HG03159 (cell line): ENCODE data around the gene FETUB.
"Not testable (repeated sequence)": the region's sequence is repeated elsewhere in the genome, so short reads cannot be mapped to it uniquely, and the experiment has no call there.

Experiments used
- ATAC-seq: cut with Tn5 transposase; IDR thresholded peaks from one replicate; pipeline ENCODE4 v1.9.1; 2021; ENCODE audit warnings: mild to moderate bottlenecking, moderate library complexity; ENCODE audit not compliant: unreplicated experiment

The FETUB gene

GRCh38 chr3:186630950-186631641, 9.1 kb upstream of the FETUB start:
- no peak for ATAC-seq

- ATAC-seq: no peak
These were observed 6.7 kb upstream of the FETUB start for GRCh38 chr3:186633481-186633880.

DNA sequence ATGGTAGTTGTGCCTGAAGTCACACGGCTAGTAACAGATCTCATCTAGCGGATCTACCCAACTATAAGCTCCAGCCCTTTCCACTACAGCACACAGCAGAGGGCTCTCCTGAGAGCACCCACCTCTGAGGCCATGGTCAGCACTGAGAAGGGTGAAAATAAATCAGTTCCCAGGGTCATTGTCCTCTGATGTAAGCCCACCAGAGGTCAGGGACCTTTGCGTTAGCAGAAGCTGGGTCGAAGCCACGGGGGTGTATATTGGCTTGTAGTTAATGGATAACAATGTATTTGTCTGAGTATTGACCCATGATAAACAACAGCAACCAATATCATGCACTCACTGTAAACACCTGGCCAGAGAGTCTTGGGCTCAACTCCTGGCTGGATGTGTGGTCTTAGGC, 6.0 kb upstream of the FETUB start:
- not testable (repeated sequence) for ATAC-seq

DNA sequence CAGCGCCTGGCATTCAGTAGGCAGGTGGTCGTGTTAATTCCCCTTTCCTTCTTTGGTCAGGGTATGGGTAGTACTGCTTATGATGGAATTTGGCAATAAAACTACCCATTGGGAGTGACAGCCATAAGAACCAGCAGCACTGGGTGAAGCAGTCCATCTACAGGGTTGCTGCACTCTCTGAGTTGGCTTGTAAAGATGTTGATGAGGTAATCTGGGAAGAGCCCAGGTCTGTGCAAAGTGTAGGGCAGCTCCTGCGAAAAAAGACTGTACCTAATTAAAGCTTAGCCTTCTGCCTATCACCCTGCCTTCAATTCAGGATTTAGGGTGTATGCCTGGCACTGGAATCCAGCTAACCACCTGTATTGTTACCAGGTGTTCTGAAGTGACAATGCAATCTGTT, 4.7 kb upstream of the FETUB start:
- no peak for ATAC-seq

DNA sequence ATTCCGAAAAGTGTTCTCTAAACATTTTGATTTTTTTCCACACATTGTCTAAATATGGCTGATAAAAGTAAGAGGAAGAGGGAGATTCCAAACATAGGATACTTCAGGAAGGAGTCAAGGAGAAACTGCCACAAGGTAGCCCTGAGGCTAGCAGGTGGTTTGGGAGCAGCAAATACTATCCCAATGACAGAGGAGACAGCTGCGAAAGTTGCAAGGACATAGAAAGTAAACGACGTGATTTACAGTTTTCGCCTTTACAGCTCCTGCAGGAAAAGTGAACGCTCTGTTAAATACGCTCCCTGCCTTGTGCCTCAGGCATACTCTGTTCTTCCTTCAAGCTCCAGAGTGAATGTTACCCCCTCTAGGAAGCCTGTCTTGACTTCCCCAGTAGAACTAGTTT, 3.7 kb upstream of the FETUB start:
- no peak for ATAC-seq

- ATAC-seq: no peak
These were observed 2.5 kb upstream of the FETUB start for GRCh38 chr3:186637686-186638085.

- no peak for ATAC-seq
These were observed 1.9 kb upstream of the FETUB start for GRCh38 chr3:186638259-186638658.

DNA sequence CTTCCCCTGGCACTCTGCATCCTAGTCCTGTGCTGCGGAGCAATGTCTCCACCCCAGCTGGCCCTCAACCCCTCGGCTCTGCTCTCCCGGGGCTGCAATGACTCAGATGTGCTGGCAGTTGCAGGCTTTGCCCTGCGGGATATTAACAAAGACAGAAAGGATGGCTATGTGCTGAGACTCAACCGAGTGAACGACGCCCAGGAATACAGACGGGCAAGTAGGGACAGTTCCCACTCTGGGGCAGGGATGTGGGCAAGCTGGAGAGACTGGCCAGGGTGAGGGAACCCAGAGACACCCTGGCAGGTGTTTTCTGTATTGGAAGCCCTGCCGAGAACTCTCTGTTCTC, 247 bp downstream of the FETUB start:
- no peak for ATAC-seq

DNA sequence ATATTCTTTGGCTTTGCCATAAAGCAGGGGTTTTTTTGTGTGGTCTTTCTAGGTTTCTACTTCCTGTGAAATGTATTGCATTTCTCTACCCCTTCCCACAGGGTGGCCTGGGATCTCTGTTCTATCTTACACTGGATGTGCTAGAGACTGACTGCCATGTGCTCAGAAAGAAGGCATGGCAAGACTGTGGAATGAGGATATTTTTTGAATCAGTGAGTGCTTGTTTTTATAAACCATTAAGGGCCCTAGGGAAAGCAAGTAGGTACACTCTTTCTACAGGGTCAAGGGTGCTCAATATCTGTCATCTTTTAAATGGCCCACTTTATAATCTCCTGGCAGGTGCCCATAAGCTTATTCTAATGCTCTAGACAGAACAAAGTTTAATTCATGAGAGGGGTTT, 730 bp downstream of the FETUB start:
- ATAC-seq: no peak

DNA sequence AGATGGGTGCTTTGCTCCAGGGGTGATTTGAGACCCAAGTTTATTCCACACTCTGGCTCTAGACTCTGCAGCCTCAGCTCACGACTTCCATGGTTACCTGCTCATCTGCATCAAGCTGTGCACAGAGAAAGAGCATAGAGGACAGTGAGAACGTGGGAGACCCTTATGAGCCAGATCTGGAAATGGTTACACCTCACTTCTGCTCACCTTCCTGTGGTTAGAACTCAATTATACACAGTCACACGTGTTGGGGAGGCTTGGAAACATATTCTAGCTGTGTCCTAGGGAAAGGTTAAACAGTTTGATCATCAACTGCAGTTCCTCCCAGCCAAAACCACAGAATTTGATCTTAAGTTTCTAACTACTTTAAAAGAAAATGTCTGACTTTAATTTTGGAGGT, 1.8 kb downstream of the FETUB start:
- ATAC-seq: no peak

DNA sequence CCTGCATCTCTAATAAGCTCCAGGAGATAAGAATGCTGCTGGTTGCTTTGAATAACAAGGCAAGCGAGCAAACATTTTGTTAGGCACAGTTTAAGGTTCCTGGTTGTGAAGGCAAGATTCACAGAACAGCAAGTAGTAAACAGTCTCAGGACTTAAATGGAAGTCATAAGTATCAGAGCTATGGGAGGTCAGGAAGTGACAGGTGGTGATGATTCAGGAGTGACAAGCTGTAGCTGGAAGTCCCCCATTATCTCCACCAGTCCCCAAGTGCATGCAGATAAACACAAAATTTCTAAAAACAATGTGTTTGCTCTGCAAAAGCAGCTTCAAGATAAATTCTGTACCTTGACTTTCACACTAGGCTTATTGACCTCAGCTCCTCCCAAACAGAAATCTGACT, 3.3 kb downstream of the FETUB start:
- no peak for ATAC-seq

DNA sequence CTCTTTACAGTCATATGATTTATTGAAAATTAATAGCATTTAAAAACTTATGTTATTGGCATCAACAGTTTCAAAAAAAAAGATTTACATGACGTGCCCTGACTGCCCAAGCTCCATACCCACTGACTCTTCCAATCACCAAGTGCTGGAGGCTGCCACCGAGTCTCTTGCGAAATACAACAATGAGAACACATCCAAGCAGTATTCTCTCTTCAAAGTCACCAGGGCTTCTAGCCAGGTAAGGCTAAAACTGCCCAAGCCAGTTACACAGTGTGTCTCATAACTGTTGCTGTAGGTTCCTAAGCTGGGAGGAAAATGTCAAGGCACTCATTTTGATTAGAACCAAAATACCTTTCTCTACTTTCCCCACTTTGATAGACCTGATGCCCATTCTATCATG, 4.5 kb downstream of the FETUB start:
- ATAC-seq: no peak

GRCh38 chr3:186646106-186646505, 5.9 kb downstream of the FETUB start:
- ATAC-seq: no peak

GRCh38 chr3:186646841-186647240, 6.6 kb downstream of the FETUB start:
- no peak for ATAC-seq

GRCh38 chr3:186648851-186649250, 8.7 kb downstream of the FETUB start:
- no peak for ATAC-seq

GRCh38 chr3:186651678-186652215, 11.5 kb downstream of the FETUB start:
- no peak for ATAC-seq

DNA sequence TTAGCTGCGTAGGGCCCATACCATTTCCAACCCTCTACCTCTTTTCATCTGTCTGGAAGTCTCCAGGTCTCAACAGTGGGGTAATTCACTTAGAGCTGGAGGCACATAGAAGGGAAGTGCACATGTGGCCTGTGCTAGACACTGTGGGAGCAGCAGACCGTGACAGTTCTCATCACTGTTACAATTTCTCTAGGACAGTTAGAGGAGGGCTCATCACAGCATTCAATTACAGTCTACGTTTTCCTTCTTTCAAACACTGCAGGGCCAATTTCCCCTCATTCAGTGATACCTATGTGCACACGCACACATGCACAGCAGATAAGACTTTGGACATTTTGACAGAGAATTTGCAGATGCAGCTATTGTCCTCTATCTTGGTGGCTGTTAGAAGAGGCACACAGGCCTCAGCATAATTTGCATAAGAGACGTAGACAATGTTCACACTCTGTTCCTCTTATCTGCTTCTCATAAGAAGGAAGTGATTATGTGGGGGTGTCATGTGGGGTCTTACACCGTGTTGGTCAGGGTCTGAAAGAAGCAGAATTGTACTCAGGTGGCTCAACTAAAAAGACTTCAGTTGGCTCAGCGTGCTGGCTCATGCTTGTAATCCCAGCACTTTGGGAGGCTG, 13.0 kb downstream of the FETUB start:
- ATAC-seq: peak; percentile 92

- no peak for ATAC-seq
These were observed 13.8 kb downstream of the FETUB start for GRCh38 chr3:186653984-186654383.

- ATAC-seq: no peak
These were observed 23.3 kb downstream of the FETUB start for GRCh38 chr3:186663361-186664118.

DNA sequence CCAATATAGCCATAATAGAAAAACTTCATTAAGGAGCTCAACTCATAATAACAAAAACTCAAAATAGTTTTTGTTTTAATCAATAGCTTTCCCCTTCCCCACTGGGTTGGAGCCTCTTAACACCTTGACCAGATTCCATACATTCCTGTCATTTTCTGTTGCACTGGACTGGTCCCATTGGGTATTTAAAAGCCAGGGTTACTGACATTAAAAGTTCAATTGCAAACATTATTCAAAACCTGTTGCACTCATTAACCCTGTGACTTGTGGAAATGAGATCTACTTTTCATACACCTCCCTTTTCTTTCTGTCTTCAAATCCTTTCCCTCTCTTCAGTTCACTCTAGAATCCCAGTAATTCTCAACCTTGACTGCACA, 23.9 kb downstream of the FETUB start:
- no peak for ATAC-seq

DNA sequence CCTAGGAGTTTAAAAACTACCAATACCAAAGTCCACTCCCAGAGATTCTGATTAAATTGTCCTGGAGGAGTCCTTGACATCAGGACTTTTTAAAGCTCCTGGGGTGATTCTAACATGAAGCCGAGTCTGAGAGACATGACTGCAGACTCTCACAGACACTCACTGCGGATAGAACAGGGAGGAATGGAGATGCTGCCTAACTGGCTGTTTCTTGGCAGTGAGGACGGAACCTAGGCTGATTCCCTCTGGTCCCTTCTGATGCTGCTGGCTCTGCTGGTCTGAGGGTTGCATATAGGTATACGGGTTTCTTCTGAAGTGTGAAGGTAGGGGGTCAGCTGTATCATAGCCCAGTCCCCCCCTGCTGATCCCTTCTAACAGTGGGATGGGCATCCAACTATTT, 24.3 kb downstream of the FETUB start:
- no peak for ATAC-seq

DNA sequence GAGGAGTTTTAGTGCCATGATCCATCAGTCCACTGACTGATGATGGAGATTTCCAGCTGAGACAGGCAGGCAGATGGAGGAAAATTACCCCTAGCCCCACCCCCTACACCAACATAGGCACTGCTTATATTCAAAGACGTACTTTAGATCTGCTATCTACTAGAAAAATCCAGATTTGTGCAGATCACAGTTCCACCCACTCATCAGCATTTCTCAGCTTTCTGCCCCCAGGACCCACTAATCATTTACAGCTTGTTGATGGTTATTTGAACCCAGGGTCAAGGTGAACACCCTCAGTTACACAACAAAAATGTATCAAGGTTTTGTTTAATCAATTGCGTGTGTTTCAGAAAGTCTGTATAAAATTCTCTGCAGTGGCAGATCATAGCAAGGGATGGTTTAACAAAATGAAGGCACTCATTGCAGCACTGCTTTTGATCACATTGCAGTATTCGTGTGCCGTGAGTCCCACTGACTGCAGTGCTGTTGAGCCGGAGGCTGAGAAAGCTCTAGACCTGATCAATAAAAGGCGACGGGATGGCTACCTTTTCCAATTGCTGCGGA, 25.5 kb downstream of the FETUB start, which contains the start of gene HRG:
TSS of gene HRG (plus strand) at position 390 of the 564 bp plus-strand sequence. CDS start at position 408, 18 bp downstream.
- ATAC-seq: no peak
